ENCODE results near the gene LINGO3.

DNA sequence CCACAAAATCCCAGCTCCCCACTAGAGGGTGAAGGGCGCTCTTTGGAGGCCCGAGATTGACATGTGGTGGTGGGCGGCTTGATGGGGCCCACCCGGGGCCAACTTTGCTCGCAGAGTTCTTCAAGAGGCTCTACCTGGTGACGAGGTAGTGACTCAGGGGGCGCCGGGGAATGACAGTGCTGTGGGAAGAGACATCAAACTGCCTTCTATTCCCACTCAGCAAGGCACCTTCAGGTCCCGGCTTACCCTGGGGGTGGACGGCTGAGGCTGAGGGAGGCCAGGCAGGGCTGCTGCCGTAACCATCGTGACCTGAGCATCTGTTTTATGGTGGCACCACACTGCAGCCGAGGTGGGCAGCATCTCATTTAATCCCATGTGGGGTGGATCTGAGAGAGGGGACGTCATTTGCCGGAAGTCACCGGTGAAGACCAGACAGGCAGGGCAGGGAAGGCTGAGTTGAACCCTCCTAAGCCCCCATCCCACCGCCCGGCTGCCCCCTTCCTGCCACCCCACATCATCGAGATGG is 1.6 kb downstream of the LINGO3 start:
- TF ChIP-seq, protein P1, sequence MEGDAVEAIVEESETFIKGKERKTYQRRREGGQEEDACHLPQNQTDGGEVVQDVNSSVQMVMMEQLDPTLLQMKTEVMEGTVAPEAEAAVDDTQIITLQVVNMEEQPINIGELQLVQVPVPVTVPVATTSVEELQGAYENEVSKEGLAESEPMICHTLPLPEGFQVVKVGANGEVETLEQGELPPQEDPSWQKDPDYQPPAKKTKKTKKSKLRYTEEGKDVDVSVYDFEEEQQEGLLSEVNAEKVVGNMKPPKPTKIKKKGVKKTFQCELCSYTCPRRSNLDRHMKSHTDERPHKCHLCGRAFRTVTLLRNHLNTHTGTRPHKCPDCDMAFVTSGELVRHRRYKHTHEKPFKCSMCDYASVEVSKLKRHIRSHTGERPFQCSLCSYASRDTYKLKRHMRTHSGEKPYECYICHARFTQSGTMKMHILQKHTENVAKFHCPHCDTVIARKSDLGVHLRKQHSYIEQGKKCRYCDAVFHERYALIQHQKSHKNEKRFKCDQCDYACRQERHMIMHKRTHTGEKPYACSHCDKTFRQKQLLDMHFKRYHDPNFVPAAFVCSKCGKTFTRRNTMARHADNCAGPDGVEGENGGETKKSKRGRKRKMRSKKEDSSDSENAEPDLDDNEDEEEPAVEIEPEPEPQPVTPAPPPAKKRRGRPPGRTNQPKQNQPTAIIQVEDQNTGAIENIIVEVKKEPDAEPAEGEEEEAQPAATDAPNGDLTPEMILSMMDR (IDR thresholded peaks at IDR 0.05) = no peak
- TF ChIP-seq EZH2 (IDR thresholded peaks at IDR 0.05; ENCODE audit: borderline replicate concordance, insufficient read depth, low read depth, low read length, poor library complexity, severe bottlenecking) = no peak
